Activated B cell treated with CpG ODN at 0.5 μM for 24 hours (primary cell): ENCODE measurements around the gene MEX3A. TPM values are rescaled to one million over a fixed set of nuclear protein-coding genes. Genes with fewer than 3 reads are reported as not detected.
"Not testable (repeated sequence)": the region's sequence is repeated elsewhere in the genome, so short reads cannot be mapped to it uniquely, and the experiment has no call there.

Experiments used
- ATAC-seq: fragments of 200-7000 bp; cut with Tn5 transposase; one replicate; pipeline ENCODE4 v1.10.0; 2021; ENCODE audit warnings: low read depth, mild to moderate bottlenecking, moderate library complexity
- CTCF ChIA-PET: fragments of 350-600 bp; sonication (Branson Sonifier 250); formaldehyde crosslinking; loops from one replicate; lab custom pipeline; 2021; ENCODE audit warnings: antibody characterized with exemption; lab: Charles Lee
- POLR2A ChIA-PET: fragments of 350-600 bp; sonication (Branson Sonifier 250); formaldehyde crosslinking; loops from one replicate; lab custom pipeline; 2021; ENCODE audit warnings: antibody characterized with exemption; lab: Charles Lee
- DNase-seq: peaks from one replicate; pipeline ENCODE4 v3.0.0; 2022
- H3K27ac Mint-ChIP-seq: one replicate; pipeline ENCODE4 v1.8.0; 2020; ENCODE audit warnings: mixed read lengths
- H3K27me3 Mint-ChIP-seq: one replicate; pipeline ENCODE4 v1.8.0; 2021; ENCODE audit warnings: mixed read lengths
- H3K36me3 Mint-ChIP-seq: one replicate; pipeline ENCODE4 v1.8.0; 2021; ENCODE audit warnings: low read depth, mixed read lengths
- H3K4me1 Mint-ChIP-seq: one replicate; pipeline ENCODE4 v1.8.0; 2021; ENCODE audit warnings: mixed read lengths
- H3K4me3 Mint-ChIP-seq: one replicate; pipeline ENCODE4 v1.8.0; 2020; ENCODE audit warnings: mild to moderate bottlenecking, mixed read lengths
- H3K9me3 Mint-ChIP-seq: one replicate; pipeline ENCODE4 v1.8.0; 2020; ENCODE audit warnings: mixed read lengths
- intact Hi-C: fragments of 100-400 bp; cut with micrococcal nuclease; formaldehyde crosslinking; loops from one replicate; pipeline ENCODE4 v1.15.1; 2024
- total RNA-seq: library from RNA; stranded (reverse); gene quantifications from 2 replicates; pipeline ENCODE4 v1.2.3, GENCODE V29; 2022
- TF ChIP-seq, protein P1 (sequence below): fragments of 200-600 bp; IDR thresholded peaks from one replicate; pipeline ENCODE4 v1.8.0; 2022; ENCODE audit warnings: antibody characterized with exemption, mild to moderate bottlenecking

The MEX3A gene
- total RNA-seq, 1 donor from 2014 or later, result 0.47 TPM

DNA sequence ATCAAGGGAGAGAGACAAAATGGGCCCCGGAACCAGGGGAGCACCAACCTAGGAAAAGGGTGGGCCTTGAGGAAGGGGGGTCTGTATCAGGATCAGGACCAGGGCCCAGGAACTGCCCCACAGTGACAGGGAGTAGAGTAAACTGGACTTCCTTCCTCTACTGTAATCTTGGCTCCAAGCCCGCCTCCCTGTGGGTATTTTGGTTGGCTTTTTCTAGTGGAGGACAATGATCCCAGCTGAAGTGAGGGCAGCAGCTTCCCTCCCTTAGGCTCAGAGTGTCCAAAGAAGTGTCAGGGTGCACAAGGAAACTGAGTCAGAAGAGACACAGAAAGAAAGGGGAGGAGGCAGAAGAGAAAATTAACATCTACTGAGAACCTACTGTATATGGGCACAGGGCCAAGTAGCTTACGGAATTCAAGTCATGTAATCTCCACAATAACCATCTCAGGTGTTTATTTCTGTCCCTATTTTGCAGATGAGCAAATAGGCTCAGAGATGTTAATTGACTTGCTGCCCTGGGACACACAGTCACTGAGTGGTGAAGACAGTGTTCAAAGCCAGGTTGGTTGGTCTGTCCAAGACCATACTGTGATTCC, 33.5 kb downstream of the MEX3A start:
- Mint-ChIP-seq H3K36me3 (peaks cover 41% of the 10 kb centered on the region), H3K27me3 (no peaks in the 10 kb centered on the region), H3K4me3 (no peak overlapping the region), H3K4me1 (peaks cover 10% of the 10 kb centered on the region), H3K9me3 (no peaks in the 10 kb centered on the region), H3K27ac (no peak overlapping the region)
- DNase-seq (no peak), ATAC-seq (no peak)
- TF ChIP-seq, protein P1, sequence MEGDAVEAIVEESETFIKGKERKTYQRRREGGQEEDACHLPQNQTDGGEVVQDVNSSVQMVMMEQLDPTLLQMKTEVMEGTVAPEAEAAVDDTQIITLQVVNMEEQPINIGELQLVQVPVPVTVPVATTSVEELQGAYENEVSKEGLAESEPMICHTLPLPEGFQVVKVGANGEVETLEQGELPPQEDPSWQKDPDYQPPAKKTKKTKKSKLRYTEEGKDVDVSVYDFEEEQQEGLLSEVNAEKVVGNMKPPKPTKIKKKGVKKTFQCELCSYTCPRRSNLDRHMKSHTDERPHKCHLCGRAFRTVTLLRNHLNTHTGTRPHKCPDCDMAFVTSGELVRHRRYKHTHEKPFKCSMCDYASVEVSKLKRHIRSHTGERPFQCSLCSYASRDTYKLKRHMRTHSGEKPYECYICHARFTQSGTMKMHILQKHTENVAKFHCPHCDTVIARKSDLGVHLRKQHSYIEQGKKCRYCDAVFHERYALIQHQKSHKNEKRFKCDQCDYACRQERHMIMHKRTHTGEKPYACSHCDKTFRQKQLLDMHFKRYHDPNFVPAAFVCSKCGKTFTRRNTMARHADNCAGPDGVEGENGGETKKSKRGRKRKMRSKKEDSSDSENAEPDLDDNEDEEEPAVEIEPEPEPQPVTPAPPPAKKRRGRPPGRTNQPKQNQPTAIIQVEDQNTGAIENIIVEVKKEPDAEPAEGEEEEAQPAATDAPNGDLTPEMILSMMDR, result no peak
- CTCF ChIA-PET, result no interaction called here
- intact Hi-C loops, result no loop called here
- POLR2A ChIA-PET, result no interaction called here

DNA sequence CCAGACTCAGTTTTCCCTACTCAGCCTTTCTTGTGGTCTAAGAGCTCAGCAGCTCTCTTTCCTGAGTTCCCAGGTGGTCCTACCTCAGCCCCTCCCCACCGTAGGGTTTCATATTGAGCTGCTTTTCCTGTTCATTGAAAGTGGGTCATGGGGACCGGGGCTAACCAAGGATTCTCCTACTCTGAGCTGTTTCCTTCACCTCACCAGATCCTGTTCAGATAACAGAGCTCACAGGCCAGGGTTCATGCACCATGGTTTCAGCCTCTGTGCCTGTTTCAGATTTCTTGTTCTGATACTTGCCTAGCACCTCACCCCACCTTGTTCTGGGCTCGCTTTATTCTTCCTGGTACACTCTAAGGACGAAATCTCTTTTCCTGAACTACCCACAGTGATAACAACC, 37.2 kb downstream of the MEX3A start:
- H3K4me1 Mint-ChIP-seq, result no peaks in the 10 kb centered on the region
- no peak overlapping the region for H3K27ac Mint-ChIP-seq
- H3K9me3 Mint-ChIP-seq, result no peaks in the 10 kb centered on the region
- ChIA-PET CTCF (interaction anchor here (1.1 kb wide), 1 partner anchor 21 kb away, joined by 3 read pairs; no protein-coding TSS in a partner anchor), POLR2A (no interaction called here)
- H3K27me3 Mint-ChIP-seq, result no peaks in the 10 kb centered on the region
- ATAC-seq (no peak), DNase-seq (no peak)
- intact Hi-C loops, result no loop called here
- H3K36me3 Mint-ChIP-seq, result peaks cover 63% of the 10 kb centered on the region
- no peak overlapping the region for H3K4me3 Mint-ChIP-seq
- TF ChIP-seq, protein P1, result no peak

- POLR2A ChIA-PET, result no interaction called here
- intact Hi-C loops, result no loop called here
- TF ChIP-seq, protein P1, result no peak
- no peak for DNase-seq
- Mint-ChIP-seq H3K4me3 (no peak overlapping the region), H3K27me3 (no peaks in the 10 kb centered on the region), H3K4me1 (no peaks in the 10 kb centered on the region), H3K9me3 (no peaks in the 10 kb centered on the region), H3K36me3 (peaks cover 53% of the 10 kb centered on the region), H3K27ac (no peak overlapping the region)
- no peak for ATAC-seq
- CTCF ChIA-PET, result no interaction called here
These were observed 39.4 kb downstream of the MEX3A start for GRCh38 chr1:156042828-156043227.

- DNase-seq, H3K4me1 Mint-ChIP-seq, intact Hi-C loops, H3K9me3 Mint-ChIP-seq, H3K27ac Mint-ChIP-seq, H3K4me3 Mint-ChIP-seq, CTCF ChIA-PET, H3K27me3 Mint-ChIP-seq, ATAC-seq: not testable (repeated sequence)
- H3K36me3 Mint-ChIP-seq, result peaks cover 23% of the 10 kb centered on the region
- POLR2A ChIA-PET, result interaction anchor here (0.6 kb wide), 1 partner anchor 885 kb away, joined by 3 read pairs; no protein-coding TSS in a partner anchor
These were observed 47.3 kb downstream of the MEX3A start for GRCh38 chr1:156034991-156035390.

DNA sequence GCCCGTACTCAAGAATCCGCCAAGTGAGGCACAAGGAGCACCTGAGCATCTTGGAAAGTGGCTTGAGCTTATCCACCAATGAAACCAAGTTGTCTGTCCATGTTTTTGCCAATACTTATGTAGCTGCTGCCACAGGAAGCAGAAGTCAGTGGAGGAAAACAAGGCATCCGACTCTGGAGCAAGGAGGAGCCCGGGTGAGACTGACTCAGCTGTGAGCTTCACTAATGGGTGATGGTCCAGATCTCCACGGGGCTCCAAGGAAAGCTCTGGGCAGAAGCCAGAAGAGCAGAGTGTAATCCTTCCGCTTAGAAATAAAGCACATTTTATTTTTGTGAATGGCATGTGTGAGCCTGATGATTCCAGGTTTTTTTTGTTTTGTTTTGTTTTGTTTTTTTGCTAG, 49.3 kb downstream of the MEX3A start:
- POLR2A ChIA-PET, result no interaction called here
- ATAC-seq (no peak), DNase-seq (no peak)
- intact Hi-C loops, result no loop called here
- H3K9me3 Mint-ChIP-seq, result no peaks in the 10 kb centered on the region
- no peak overlapping the region for H3K27ac Mint-ChIP-seq
- TF ChIP-seq, protein P1, result no peak
- H3K4me1 Mint-ChIP-seq, result no peaks in the 10 kb centered on the region
- CTCF ChIA-PET, result no interaction called here
- H3K36me3 Mint-ChIP-seq, result peaks cover 13% of the 10 kb centered on the region
- H3K4me3 Mint-ChIP-seq, result no peak overlapping the region
- H3K27me3 Mint-ChIP-seq, result no peaks in the 10 kb centered on the region

GRCh38 chr1:156026588-156026987, 55.7 kb downstream of the MEX3A start:
- CTCF ChIA-PET, result no interaction called here
- ATAC-seq (no peak), DNase-seq (no peak)
- Mint-ChIP-seq H3K27ac (no peak overlapping the region), H3K9me3 (no peaks in the 10 kb centered on the region), H3K4me1 (no peaks in the 10 kb centered on the region), H3K4me3 (no peak overlapping the region), H3K27me3 (peaks cover 5% of the 10 kb centered on the region), H3K36me3 (no peaks in the 10 kb centered on the region)
- intact Hi-C loops, result no loop called here
- TF ChIP-seq, protein P1, result no peak
- POLR2A ChIA-PET, result no interaction called here
